ENCODE results near the gene IPMK.

DNA sequence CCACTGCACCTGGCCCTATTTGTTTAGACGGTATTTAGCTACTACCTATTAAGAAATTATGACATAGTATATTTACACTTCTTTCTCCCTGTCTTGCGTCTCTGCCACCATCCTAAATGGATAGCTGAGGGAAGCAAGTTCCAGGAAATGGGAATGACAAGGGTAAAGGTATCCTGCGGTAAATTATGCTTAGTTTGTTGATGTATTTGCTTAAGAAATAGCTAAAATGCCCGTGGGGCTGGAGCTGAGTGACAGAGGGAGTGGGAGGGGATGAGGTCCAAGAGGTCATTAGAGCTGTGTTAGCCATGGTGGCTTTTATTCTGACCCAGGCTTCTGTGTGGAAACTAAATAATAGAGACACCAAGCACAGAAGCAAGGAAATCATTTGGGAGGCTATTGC, 38.1 kb upstream of the IPMK start:
- TF ChIP-seq, protein P1, sequence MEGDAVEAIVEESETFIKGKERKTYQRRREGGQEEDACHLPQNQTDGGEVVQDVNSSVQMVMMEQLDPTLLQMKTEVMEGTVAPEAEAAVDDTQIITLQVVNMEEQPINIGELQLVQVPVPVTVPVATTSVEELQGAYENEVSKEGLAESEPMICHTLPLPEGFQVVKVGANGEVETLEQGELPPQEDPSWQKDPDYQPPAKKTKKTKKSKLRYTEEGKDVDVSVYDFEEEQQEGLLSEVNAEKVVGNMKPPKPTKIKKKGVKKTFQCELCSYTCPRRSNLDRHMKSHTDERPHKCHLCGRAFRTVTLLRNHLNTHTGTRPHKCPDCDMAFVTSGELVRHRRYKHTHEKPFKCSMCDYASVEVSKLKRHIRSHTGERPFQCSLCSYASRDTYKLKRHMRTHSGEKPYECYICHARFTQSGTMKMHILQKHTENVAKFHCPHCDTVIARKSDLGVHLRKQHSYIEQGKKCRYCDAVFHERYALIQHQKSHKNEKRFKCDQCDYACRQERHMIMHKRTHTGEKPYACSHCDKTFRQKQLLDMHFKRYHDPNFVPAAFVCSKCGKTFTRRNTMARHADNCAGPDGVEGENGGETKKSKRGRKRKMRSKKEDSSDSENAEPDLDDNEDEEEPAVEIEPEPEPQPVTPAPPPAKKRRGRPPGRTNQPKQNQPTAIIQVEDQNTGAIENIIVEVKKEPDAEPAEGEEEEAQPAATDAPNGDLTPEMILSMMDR (IDR thresholded peaks at IDR 0.05; ENCODE audit: low read depth, low read length, poor library complexity, severe bottlenecking): no peak
- TF ChIP-seq EZH2phosphoT487 (IDR thresholded peaks at IDR 0.05; ENCODE audit: borderline replicate concordance, low read length): no peak

Data from DOHH2 (cell line).